ENCODE data around the gene STAM2. TPM values are rescaled to one million over a fixed set of nuclear protein-coding genes. Genes with fewer than 3 reads are reported as not detected.

The STAM2 gene
- total RNA-seq, 1 donor from 2014 or later, result 4.0 TPM

GRCh38 chr2:152084076-152084475 is 91.5 kb downstream of the STAM2 start:
- no peak for DNase-seq (ENCODE audit: low spot score in 2 of 2)
- no peaks in the 10 kb centered on the region for H3K27me3 ChIP-seq
- H3K36me3 ChIP-seq, result no peaks in the 10 kb centered on the region
- H3K27ac ChIP-seq, result no peak overlapping the region
- no peaks in the 10 kb centered on the region for H3K9me3 ChIP-seq
- intact Hi-C loops (cut with DNase I), result no loop called here
- H3K4me3 ChIP-seq, result no peak overlapping the region
- no peaks in the 10 kb centered on the region for H3K4me1 ChIP-seq
- no peak for TF ChIP-seq CTCF (IDR thresholded peaks at IDR 0.05)

- intact Hi-C loops (cut with DNase I), result no loop called here
Observed at GRCh38 chr2:152083202-152083875, 92.2 kb downstream of the STAM2 start.

GRCh38 chr2:152078662-152079061 is 96.9 kb downstream of the STAM2 start:
- intact Hi-C loops (cut with DNase I), result no loop called here
- no peak for TF ChIP-seq CTCF (IDR thresholded peaks at IDR 0.05)
- Histone ChIP-seq H3K27ac (no peak overlapping the region), H3K36me3 (no peaks in the 10 kb centered on the region), H3K9me3 (no peaks in the 10 kb centered on the region), H3K4me1 (peaks cover 0 to 4% of the 10 kb centered on the region in 2 donors), H3K27me3 (no peaks in the 10 kb centered on the region), H3K4me3 (no peak overlapping the region)
- no peak for DNase-seq (ENCODE audit: low spot score in 2 of 2)

More at GRCh38 chr2:152083202-152083875, 92.2 kb downstream of the STAM2 start:
- no peak for DNase-seq (ENCODE audit: low spot score in 2 of 2)
- no peak overlapping the region for H3K27ac ChIP-seq
- H3K36me3 ChIP-seq, result no peaks in the 10 kb centered on the region
- no peak for TF ChIP-seq CTCF (IDR thresholded peaks at IDR 0.05)
- H3K4me3 ChIP-seq, result no peak overlapping the region
- H3K27me3 ChIP-seq, result no peaks in the 10 kb centered on the region
- no peaks in the 10 kb centered on the region for H3K9me3 ChIP-seq
- H3K4me1 ChIP-seq, result no peaks in the 10 kb centered on the region

GRCh38 chr2:152078023-152078422 is 97.5 kb downstream of the STAM2 start:
- Histone ChIP-seq H3K9me3 (no peaks in the 10 kb centered on the region), H3K36me3 (no peaks in the 10 kb centered on the region), H3K4me1 (peaks cover 0 to 4% of the 10 kb centered on the region in 2 donors), H3K4me3 (no peak overlapping the region), H3K27ac (no peak overlapping the region), H3K27me3 (no peaks in the 10 kb centered on the region)
- intact Hi-C loops (cut with DNase I), result no loop called here
- no peak for DNase-seq (ENCODE audit: low spot score in 2 of 2)
- no peak for TF ChIP-seq CTCF (IDR thresholded peaks at IDR 0.05)

GRCh38 chr2:152075461-152076050 is 100.0 kb downstream of the STAM2 start:
- Histone ChIP-seq H3K27me3 (no peaks in the 10 kb centered on the region), H3K36me3 (no peaks in the 10 kb centered on the region), H3K4me1 (peaks cover 0 to 4% of the 10 kb centered on the region in 2 donors), H3K9me3 (no peaks in the 10 kb centered on the region), H3K4me3 (no peak overlapping the region), H3K27ac (peak overlapping the region in 1 of 2 donors; percentile 14)
- intact Hi-C loops (cut with DNase I), result no loop called here
- DNase-seq (ENCODE audit: low spot score in 2 of 2), result no peak
- no peak for TF ChIP-seq CTCF (IDR thresholded peaks at IDR 0.05)
